C4-2B (cell line): Measurements from ENCODE around the gene ATP6V1G2.
"Not testable (repeated sequence)": the region's sequence is repeated elsewhere in the genome, so short reads cannot be mapped to it uniquely, and the experiment has no call there.

Source experiments
- H3K27ac ChIP-seq: fragments of 450-650 bp; 2 replicates; pipeline ENCODE4 v1.5.1; 2017
- CTCF ChIP-seq: fragments of 450-650 bp; conservative IDR thresholded peaks from 2 replicates; pipeline ENCODE4 v1.5.1; 2017; ENCODE audit warnings: mild to moderate bottlenecking
- ZFX ChIP-seq: fragments of 450-650 bp; IDR thresholded peaks from 2 replicates; pipeline ENCODE4 v1.6.1; 2017

Gene ATP6V1G2

DNA sequence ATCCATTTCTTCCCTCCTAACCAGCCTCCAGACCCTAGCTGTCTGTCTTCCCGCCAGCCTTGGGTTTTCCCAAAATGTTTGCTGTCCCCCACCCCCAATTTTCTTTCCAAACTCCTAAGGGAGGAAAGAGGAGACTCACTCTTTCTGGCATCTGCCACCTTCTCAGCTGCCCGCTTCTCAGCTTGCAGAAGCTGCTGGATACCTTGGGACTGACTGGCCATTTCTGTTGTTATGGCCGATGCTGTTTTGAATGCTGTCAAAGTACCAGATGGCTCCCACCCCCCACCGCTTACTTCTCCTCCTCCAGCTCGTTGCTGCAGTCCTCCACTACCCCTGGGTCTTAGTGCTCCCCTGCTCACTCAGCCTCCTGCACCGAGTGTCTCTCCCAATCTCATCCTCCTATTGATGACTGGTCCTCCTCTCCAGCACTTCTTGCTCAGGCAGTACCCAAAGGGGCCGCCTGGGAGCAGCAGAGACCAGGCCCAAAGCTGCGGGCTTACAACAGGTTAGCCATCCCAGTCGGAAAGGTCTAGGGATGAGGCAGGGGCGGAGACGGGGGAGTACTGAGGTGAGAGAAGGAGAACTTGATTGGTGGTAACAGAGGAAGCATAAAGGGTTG, at the start of gene ATP6V1G2:
TSS of gene ATP6V1G2 (minus strand) at position 270 of the 619 bp plus-strand sequence. CDS start at position 221, 49 bp downstream.
- no peak for TF ChIP-seq ZFX
- peak; percentile 98 for TF ChIP-seq CTCF
- peak within 1 kb of the TSS; percentile 77 for H3K27ac ChIP-seq

- no peak for TF ChIP-seq ZFX
- no peak for TF ChIP-seq CTCF
- H3K27ac ChIP-seq, result no peak overlapping the region
Observed at GRCh38 chr6:31592396-31592771, 46.0 kb upstream of the ATP6V1G2 start.

DNA sequence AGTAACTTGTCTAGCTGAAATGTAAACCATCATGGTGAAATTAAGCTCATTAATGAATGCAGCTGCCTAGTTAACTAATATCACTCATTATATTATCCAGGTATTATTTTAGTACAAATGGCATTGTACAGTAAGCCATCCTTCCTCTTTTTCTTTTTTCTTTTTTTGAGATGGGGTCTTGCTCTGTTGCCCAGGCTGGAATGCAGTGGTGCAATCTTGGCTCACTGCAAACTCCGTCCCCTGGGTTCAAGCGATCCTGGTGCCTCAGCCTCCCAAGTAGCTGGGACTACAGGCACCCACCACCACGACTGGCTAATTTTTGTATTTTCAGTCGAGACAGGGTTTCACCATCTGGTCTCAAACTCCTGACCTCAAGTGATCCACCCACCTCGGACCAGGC, 44.3 kb upstream of the ATP6V1G2 start:
- H3K27ac ChIP-seq, result not testable (repeated sequence)

DNA sequence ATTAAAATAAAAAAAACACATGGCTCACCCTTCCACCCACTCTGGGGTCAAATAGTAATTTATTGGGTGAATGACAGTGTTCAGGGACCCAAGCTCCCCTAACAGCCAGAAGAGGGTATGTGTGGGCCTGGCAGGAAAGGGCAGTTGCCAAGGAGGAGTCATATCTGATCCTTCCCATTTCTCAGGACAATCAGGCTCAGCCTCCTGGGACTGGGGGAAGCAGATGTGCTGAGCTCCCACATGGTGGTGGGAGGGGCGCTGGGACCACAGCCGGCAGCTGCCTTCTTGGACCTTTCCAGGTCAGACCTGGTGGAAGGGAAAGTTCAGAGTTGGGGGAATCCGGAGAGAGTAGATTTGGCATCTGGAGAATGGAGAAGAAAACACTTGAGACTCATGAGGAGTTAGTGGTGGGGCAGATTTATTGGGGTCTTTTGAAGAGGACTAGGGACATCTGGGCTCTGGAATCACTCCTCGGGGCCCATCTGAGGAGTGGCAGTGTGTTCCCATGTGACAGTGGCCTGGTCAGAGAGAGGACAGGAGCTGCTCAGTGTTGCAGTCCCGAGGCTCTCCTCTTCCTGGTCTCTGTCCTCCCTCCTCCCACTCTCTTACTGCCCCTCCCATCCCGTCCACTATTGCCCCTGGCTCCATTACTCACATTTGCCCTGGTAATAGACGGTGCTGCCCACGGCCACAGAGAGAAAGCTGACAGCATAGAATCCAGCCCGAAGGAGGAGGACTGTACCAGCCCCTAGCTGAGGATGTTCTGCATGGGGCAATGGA, 42.7 kb upstream of the ATP6V1G2 start:
- TF ChIP-seq ZFX (no peak), CTCF (no peak)
- no peak overlapping the region for H3K27ac ChIP-seq

DNA sequence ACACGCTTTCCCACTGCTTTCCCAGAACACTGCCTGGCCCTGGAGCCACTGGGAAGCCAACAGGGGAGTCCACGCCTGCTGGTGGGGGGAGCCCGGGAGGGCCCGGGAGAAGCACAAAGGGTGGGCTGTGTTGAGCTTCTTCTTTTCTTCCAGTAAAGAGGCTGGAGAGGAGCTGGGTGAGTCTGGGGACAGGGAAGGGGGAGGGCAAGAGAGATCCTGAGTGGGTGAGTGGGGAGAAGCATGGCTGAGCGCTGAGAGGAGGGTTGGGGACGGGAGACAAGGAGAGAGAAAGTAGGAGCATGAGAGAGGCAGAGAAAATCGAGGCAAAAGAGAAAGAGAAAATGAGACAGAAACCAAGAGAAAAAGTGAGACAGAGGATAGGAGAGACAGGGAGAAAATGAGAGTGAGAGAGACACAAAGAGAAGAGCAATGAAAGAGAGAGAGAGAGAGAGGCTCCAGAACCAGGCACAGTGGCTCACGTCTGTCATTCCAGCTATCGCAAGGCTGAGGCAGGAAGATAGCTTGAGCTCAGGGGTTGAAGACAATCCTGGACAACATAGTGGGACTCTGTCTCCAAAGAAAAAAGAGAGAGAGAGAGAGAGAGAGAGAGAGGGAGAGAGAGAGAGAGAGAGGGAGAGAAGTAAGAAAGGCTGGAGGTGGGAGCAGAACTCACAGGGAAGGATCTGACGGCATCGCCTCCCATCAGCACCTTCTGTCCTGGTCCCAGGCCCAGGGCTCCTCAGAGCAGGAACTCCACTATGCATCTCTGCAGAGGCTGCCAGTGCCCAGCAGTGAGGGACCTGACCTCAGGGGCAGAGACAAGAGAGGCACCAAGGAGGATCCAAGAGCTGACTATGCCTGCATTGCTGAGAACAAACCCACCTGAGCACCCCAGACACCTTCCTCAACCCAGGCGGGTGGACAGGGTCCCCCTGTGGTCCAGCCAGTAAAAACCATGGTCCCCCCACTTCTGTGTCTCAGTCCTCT, 41.7 kb upstream of the ATP6V1G2 start:
- TF ChIP-seq ZFX, result no peak
- no peak for TF ChIP-seq CTCF
- no peak overlapping the region for H3K27ac ChIP-seq

- no peak for TF ChIP-seq ZFX
- TF ChIP-seq CTCF, result no peak
- no peak overlapping the region for H3K27ac ChIP-seq
Observed at GRCh38 chr6:31586599-31587281, 40.3 kb upstream of the ATP6V1G2 start.

- H3K27ac ChIP-seq, result no peak within 1 kb of the TSS
- TF ChIP-seq CTCF (no peak), ZFX (no peak)
Observed at GRCh38 chr6:31586008-31586407, 39.6 kb upstream of the ATP6V1G2 start, which contains the start of gene LST1. Gene LST1 (plus strand): TSS chr6:31586277. CDS start chr6:31587300, 1,023 bp downstream.
